ENCODE data around the gene REV1.

DNA sequence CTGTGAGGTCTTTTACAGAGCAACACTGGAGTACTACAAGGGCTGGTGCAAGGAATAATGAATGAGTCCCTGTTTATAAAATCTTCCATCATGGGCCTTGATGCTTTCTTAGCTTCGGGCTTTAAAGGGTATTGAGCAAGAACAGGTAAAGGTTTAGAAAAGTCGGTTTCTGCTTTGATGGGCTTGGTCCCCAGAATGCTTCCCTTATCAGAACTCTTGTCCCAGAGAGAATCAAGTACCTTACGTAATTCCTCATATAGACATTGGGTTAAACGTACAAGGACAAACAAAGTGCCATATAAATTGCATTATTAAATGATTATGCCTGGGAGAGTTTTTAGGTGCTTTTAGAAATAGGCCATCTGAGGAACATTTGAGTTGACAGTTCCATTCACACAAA, 24.5 kb upstream of the REV1 start:
- TF ChIP-seq, protein P1, sequence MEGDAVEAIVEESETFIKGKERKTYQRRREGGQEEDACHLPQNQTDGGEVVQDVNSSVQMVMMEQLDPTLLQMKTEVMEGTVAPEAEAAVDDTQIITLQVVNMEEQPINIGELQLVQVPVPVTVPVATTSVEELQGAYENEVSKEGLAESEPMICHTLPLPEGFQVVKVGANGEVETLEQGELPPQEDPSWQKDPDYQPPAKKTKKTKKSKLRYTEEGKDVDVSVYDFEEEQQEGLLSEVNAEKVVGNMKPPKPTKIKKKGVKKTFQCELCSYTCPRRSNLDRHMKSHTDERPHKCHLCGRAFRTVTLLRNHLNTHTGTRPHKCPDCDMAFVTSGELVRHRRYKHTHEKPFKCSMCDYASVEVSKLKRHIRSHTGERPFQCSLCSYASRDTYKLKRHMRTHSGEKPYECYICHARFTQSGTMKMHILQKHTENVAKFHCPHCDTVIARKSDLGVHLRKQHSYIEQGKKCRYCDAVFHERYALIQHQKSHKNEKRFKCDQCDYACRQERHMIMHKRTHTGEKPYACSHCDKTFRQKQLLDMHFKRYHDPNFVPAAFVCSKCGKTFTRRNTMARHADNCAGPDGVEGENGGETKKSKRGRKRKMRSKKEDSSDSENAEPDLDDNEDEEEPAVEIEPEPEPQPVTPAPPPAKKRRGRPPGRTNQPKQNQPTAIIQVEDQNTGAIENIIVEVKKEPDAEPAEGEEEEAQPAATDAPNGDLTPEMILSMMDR (IDR thresholded peaks at IDR 0.05; ENCODE audit: insufficient read depth, low read depth, low read length), result no peak
- TF ChIP-seq EZH2 (IDR thresholded peaks at IDR 0.05; ENCODE audit: insufficient read depth, low read length), result no peak

Measured in astrocyte (in vitro differentiated cells and primary cell).